Loucy (cell line): ENCODE results near the gene FPR3.

Source experiments
- H2AFZ ChIP-seq: fragments of 200-600 bp; sonication (generic); 2 replicates; pipeline ENCODE4 v1.6.0; 2016; ENCODE audit warnings: antibody characterized with exemption, mild to moderate bottlenecking, low read length, moderate library complexity
- H3F3A ChIP-seq: fragments of 200-600 bp; 2 replicates; pipeline ENCODE4 v1.6.0; 2016; ENCODE audit warnings: antibody characterized with exemption, low read depth, mild to moderate bottlenecking
- H3K27me3 ChIP-seq: fragments of 200-600 bp; sonication (generic); 2 replicates; pipeline ENCODE4 v1.6.1; 2014; ENCODE audit warnings: low read length, mild to moderate bottlenecking; ENCODE audit not compliant: insufficient read depth, poor library complexity, severe bottlenecking
- H3K36me3 ChIP-seq: fragments of 200-600 bp; sonication (generic); 2 replicates; pipeline ENCODE4 v1.6.1; 2016; ENCODE audit warnings: low read length; ENCODE audit not compliant: insufficient read depth
- H3K4me1 ChIP-seq: fragments of 200-600 bp; sonication (generic); 2 replicates; pipeline ENCODE4 v1.5.1; 2014; ENCODE audit warnings: low read length, mild to moderate bottlenecking; ENCODE audit not compliant: insufficient read depth, poor library complexity, severe bottlenecking
- H3K4me2 ChIP-seq: fragments of 200-600 bp; sonication (generic); 2 replicates; pipeline ENCODE4 v1.6.0; 2014; ENCODE audit warnings: antibody characterized with exemption, low read length, low read depth, mild to moderate bottlenecking; ENCODE audit not compliant: poor library complexity, severe bottlenecking
- H3K4me3 ChIP-seq: fragments of 200-600 bp; sonication (generic); 2 replicates; pipeline ENCODE4 v1.5.1; 2014; ENCODE audit warnings: low read length, mild to moderate bottlenecking, mixed read lengths; ENCODE audit not compliant: poor library complexity, severe bottlenecking
- H3K79me2 ChIP-seq: fragments of 200-600 bp; sonication (generic); 2 replicates; pipeline ENCODE4 v1.6.1; 2014; ENCODE audit warnings: low read length; ENCODE audit not compliant: insufficient read depth
- H3K9ac ChIP-seq: fragments of 200-600 bp; sonication (generic); 2 replicates; pipeline ENCODE4 v1.6.0; 2014; ENCODE audit warnings: mild to moderate bottlenecking, low read depth, low read length, moderate library complexity; ENCODE audit not compliant: poor library complexity, severe bottlenecking
- H3K9me2 ChIP-seq: fragments of 200-600 bp; sonication (generic); replicated peaks from 2 replicates; pipeline ENCODE4 v1.6.1; 2016; ENCODE audit warnings: low read depth, low read length, mixed read lengths
- H3K9me3 ChIP-seq: fragments of 200-600 bp; sonication (generic); 2 replicates; pipeline ENCODE4 v1.6.1; 2014; ENCODE audit warnings: mild to moderate bottlenecking, antibody characterized with exemption, low read length, low read depth; ENCODE audit not compliant: insufficient read depth
- H4K20me1 ChIP-seq: fragments of 200-600 bp; sonication (generic); 2 replicates; pipeline ENCODE4 v1.6.0; 2014; ENCODE audit warnings: antibody characterized with exemption, low read length, mild to moderate bottlenecking; ENCODE audit not compliant: insufficient read depth, poor library complexity, severe bottlenecking
- CTCF ChIP-seq: fragments of 200-600 bp; sonication (generic); conservative IDR thresholded peaks from 2 replicates; pipeline ENCODE4 v1.5.1; 2014; ENCODE audit warnings: mild to moderate bottlenecking, antibody characterized with exemption, low read length
- EZH2phosphoT487 ChIP-seq: fragments of 200-600 bp; IDR thresholded peaks from 2 replicates; pipeline ENCODE4 v1.6.1; 2018; ENCODE audit warnings: antibody characterized with exemption, mild to moderate bottlenecking, moderate library complexity, borderline replicate concordance

FPR3 gene

DNA sequence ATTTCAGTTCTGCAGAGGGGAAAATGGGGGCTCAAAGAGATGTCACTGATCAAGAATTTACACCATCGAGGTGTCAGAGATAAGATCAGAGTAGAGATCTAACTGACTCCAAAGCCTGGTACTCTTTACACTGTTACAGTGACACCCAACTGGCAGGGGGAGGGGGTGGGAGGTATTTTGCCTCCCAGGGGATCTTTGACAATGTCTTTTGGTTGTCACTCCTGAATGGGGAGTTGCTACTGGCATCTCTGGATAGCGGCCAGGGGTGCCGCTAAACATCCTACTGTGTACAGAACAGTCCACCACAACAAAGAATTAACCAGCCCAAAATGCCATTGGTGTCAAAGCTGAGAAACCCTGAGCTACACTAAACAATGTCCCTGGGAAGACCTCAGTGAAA lies 3.1 kb downstream of the FPR3 start:
- H3F3A ChIP-seq, result no peaks in the 10 kb centered on the region
- H3K4me2 ChIP-seq, result no peak overlapping the region
- peaks cover 4% of the 10 kb centered on the region; the same call in 1 of the 2 replicates for H3K9me3 ChIP-seq
- no peak overlapping the region for H3K9ac ChIP-seq
- H3K4me1 ChIP-seq, result no peaks in the 10 kb centered on the region
- TF ChIP-seq CTCF, result no peak
- no peak for TF ChIP-seq EZH2phosphoT487
- no peak overlapping the region for H2AFZ ChIP-seq
- H3K9me2 ChIP-seq, result no peaks in the 10 kb centered on the region; the same call in 1 of the 2 replicates
- no peaks in the 10 kb centered on the region for H4K20me1 ChIP-seq
- no peaks in the 10 kb centered on the region for H3K79me2 ChIP-seq
- no peak overlapping the region for H3K4me3 ChIP-seq
- H3K36me3 ChIP-seq, result no peaks in the 10 kb centered on the region
- H3K27me3 ChIP-seq, result no peaks in the 10 kb centered on the region

DNA sequence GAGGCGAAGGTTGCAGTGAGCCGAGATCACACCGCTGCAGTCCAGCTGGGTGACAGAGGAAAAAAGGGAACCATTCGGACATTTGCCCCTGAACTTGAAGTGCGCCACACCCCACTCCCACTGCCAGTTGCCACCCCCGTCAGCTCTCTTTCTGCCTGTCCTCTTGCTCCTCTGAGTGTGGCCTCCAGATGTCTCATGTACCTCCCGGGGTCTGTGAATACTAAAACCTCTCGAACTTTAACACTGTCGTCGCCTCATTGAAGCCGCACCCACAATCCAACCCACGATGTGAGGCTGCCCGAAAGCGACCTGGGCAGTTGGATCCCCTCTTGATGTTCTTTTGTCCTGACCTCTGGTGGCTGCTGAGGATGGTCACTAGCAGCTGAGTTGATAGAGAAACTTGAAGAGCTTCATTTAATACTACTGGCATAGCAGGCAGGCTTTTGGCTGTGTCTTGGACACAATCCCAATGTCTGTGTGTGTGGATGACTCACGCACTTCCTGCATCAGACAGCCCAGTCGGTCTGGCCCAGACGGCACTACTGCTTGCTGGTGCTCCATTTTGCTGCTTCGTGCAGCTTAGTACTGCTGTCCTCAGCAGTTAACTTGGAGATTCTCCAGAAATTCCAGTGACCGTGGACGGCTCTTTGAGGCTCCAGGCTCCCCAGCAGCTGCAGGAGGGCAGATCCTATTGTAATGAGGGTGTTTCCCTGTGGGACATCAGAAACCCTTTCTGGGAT lies 4.2 kb downstream of the FPR3 start:
- Histone ChIP-seq H2AFZ (no peak overlapping the region), H3K9ac (no peak overlapping the region), H3K4me1 (no peaks in the 10 kb centered on the region), H3K36me3 (no peaks in the 10 kb centered on the region), H3K9me3 (no peaks in the 10 kb centered on the region; the same call in 1 of the 2 replicates), H3F3A (no peaks in the 10 kb centered on the region), H3K4me3 (no peak overlapping the region), H3K27me3 (no peaks in the 10 kb centered on the region), H3K79me2 (no peaks in the 10 kb centered on the region), H3K9me2 (no peaks in the 10 kb centered on the region; the same call in 1 of the 2 replicates), H3K4me2 (no peak overlapping the region), H4K20me1 (no peaks in the 10 kb centered on the region)
- TF ChIP-seq CTCF (no peak), EZH2phosphoT487 (no peak)

- Histone ChIP-seq H3F3A (no peaks in the 10 kb centered on the region), H4K20me1 (no peaks in the 10 kb centered on the region), H3K9me2 (no peaks in the 10 kb centered on the region), H3K4me1 (no peaks in the 10 kb centered on the region), H3K9ac (no peak overlapping the region), H3K27me3 (no peaks in the 10 kb centered on the region), H3K4me2 (no peak overlapping the region), H3K36me3 (no peaks in the 10 kb centered on the region), H3K4me3 (no peak overlapping the region), H2AFZ (no peak overlapping the region), H3K9me3 (no peaks in the 10 kb centered on the region; the same call in 1 of the 2 replicates), H3K79me2 (no peaks in the 10 kb centered on the region)
- TF ChIP-seq CTCF, result no peak
- TF ChIP-seq EZH2phosphoT487, result no peak
These were observed 5.0 kb downstream of the FPR3 start for GRCh38 chr19:51799774-51800472.
